ENCODE data around the gene STPG1. TPM values are rescaled to one million over a fixed set of nuclear protein-coding genes. Genes with fewer than 3 reads are reported as not detected.

STPG1 gene
- total RNA-seq, 1 experiment from 2014 or later = 9.2 TPM

GRCh38 chr1:24347159-24347934, 66.2 kb downstream of the STPG1 start:
- no peaks in the 10 kb centered on the region for H3K36me3 ChIP-seq (ENCODE audit: insufficient read depth, low read length)
- no peak for DNase-seq
- H3K9me3 ChIP-seq (ENCODE audit: low read length) = no peaks in the 10 kb centered on the region
- no peaks in the 10 kb centered on the region for H3K79me2 ChIP-seq (ENCODE audit: low read length)
- no peaks in the 10 kb centered on the region for H4K20me1 ChIP-seq (ENCODE audit: insufficient read depth, low read depth, low read length)
- H3K4me1 ChIP-seq (ENCODE audit: low read length) = no peaks in the 10 kb centered on the region
- H3K9ac ChIP-seq (ENCODE audit: low read length) = no peak overlapping the region
- no peak overlapping the region for H3K4me2 ChIP-seq (ENCODE audit: low read depth, low read length, poor library complexity, severe bottlenecking)
- H3K9me2 ChIP-seq (replicated peaks; ENCODE audit: insufficient read depth, low read length) = no peaks in the 10 kb centered on the region
- no peak overlapping the region for H3K27ac ChIP-seq (ENCODE audit: low read length)
- no peak overlapping the region for H3K4me3 ChIP-seq (ENCODE audit: low read length)
- no peak overlapping the region for H2AFZ ChIP-seq (ENCODE audit: low read length)
- no peaks in the 10 kb centered on the region for H3K27me3 ChIP-seq (ENCODE audit: low read length)

GRCh38 chr1:24345334-24345733, 68.2 kb downstream of the STPG1 start:
- peaks cover 9% of the 10 kb centered on the region for H3K4me1 ChIP-seq (ENCODE audit: low read length)
- no peak overlapping the region for H2AFZ ChIP-seq (ENCODE audit: low read length)
- H3K79me2 ChIP-seq (ENCODE audit: low read length) = no peaks in the 10 kb centered on the region
- H3K4me3 ChIP-seq (ENCODE audit: low read length) = no peak overlapping the region
- no peaks in the 10 kb centered on the region for H3K9me2 ChIP-seq (replicated peaks; ENCODE audit: insufficient read depth, low read length)
- H3K4me2 ChIP-seq (ENCODE audit: low read depth, low read length, poor library complexity, severe bottlenecking) = no peak overlapping the region
- DNase-seq = no peak
- no peak overlapping the region for H3K9ac ChIP-seq (ENCODE audit: low read length)
- no peaks in the 10 kb centered on the region for H3K36me3 ChIP-seq (ENCODE audit: insufficient read depth, low read length)
- H3K27me3 ChIP-seq (ENCODE audit: low read length) = no peaks in the 10 kb centered on the region
- no peaks in the 10 kb centered on the region for H3K9me3 ChIP-seq (ENCODE audit: low read length)
- H4K20me1 ChIP-seq (ENCODE audit: insufficient read depth, low read depth, low read length) = no peaks in the 10 kb centered on the region
- no peak overlapping the region for H3K27ac ChIP-seq (ENCODE audit: low read length)

- no peaks in the 10 kb centered on the region for H3K9me3 ChIP-seq (ENCODE audit: low read length)
- H4K20me1 ChIP-seq (ENCODE audit: insufficient read depth, low read depth, low read length) = no peaks in the 10 kb centered on the region
- no peaks in the 10 kb centered on the region for H3K27me3 ChIP-seq (ENCODE audit: low read length)
- H3K4me1 ChIP-seq (ENCODE audit: low read length) = peaks cover 9% of the 10 kb centered on the region
- H2AFZ ChIP-seq (ENCODE audit: low read length) = no peak overlapping the region
- no peak overlapping the region for H3K4me3 ChIP-seq (ENCODE audit: low read length)
- DNase-seq = no peak
- no peaks in the 10 kb centered on the region for H3K9me2 ChIP-seq (replicated peaks; ENCODE audit: insufficient read depth, low read length)
- H3K27ac ChIP-seq (ENCODE audit: low read length) = no peak overlapping the region
- no peak overlapping the region for H3K4me2 ChIP-seq (ENCODE audit: low read depth, low read length, poor library complexity, severe bottlenecking)
- no peaks in the 10 kb centered on the region for H3K79me2 ChIP-seq (ENCODE audit: low read length)
- H3K36me3 ChIP-seq (ENCODE audit: insufficient read depth, low read length) = no peaks in the 10 kb centered on the region
- no peak overlapping the region for H3K9ac ChIP-seq (ENCODE audit: low read length)
Observed at GRCh38 chr1:24344090-24344742, 69.4 kb downstream of the STPG1 start.

- no peak overlapping the region for H2AFZ ChIP-seq (ENCODE audit: low read length)
- peaks cover 9% of the 10 kb centered on the region for H3K4me1 ChIP-seq (ENCODE audit: low read length)
- H3K27me3 ChIP-seq (ENCODE audit: low read length) = no peaks in the 10 kb centered on the region
- H3K4me3 ChIP-seq (ENCODE audit: low read length) = no peak overlapping the region
- H3K36me3 ChIP-seq (ENCODE audit: insufficient read depth, low read length) = no peaks in the 10 kb centered on the region
- H3K9ac ChIP-seq (ENCODE audit: low read length) = no peak overlapping the region
- H3K9me2 ChIP-seq (replicated peaks; ENCODE audit: insufficient read depth, low read length) = no peaks in the 10 kb centered on the region
- no peak overlapping the region for H3K4me2 ChIP-seq (ENCODE audit: low read depth, low read length, poor library complexity, severe bottlenecking)
- no peaks in the 10 kb centered on the region for H3K79me2 ChIP-seq (ENCODE audit: low read length)
- no peak overlapping the region for H3K27ac ChIP-seq (ENCODE audit: low read length)
- DNase-seq = no peak
- no peaks in the 10 kb centered on the region for H3K9me3 ChIP-seq (ENCODE audit: low read length)
- no peaks in the 10 kb centered on the region for H4K20me1 ChIP-seq (ENCODE audit: insufficient read depth, low read depth, low read length)
Observed at GRCh38 chr1:24343412-24344089, 70.0 kb downstream of the STPG1 start.

- H3K27me3 ChIP-seq (ENCODE audit: low read length) = no peaks in the 10 kb centered on the region
- no peak overlapping the region for H3K27ac ChIP-seq (ENCODE audit: low read length)
- H4K20me1 ChIP-seq (ENCODE audit: insufficient read depth, low read depth, low read length) = no peaks in the 10 kb centered on the region
- no peak overlapping the region for H3K9ac ChIP-seq (ENCODE audit: low read length)
- no peak overlapping the region for H3K4me3 ChIP-seq (ENCODE audit: low read length)
- peaks cover 9% of the 10 kb centered on the region for H3K4me1 ChIP-seq (ENCODE audit: low read length)
- peak; percentile 57 for DNase-seq
- peak overlapping the region; percentile 15 for H3K4me2 ChIP-seq (ENCODE audit: low read depth, low read length, poor library complexity, severe bottlenecking)
- H3K9me3 ChIP-seq (ENCODE audit: low read length) = no peaks in the 10 kb centered on the region
- H3K79me2 ChIP-seq (ENCODE audit: low read length) = no peaks in the 10 kb centered on the region
- no peaks in the 10 kb centered on the region for H3K36me3 ChIP-seq (ENCODE audit: insufficient read depth, low read length)
- no peak overlapping the region for H2AFZ ChIP-seq (ENCODE audit: low read length)
- no peaks in the 10 kb centered on the region for H3K9me2 ChIP-seq (replicated peaks; ENCODE audit: insufficient read depth, low read length)
Observed at GRCh38 chr1:24341260-24341659, 72.3 kb downstream of the STPG1 start.

GRCh38 chr1:24340770-24341169, 72.8 kb downstream of the STPG1 start:
- H3K27ac ChIP-seq (ENCODE audit: low read length) = no peak overlapping the region
- H3K4me2 ChIP-seq (ENCODE audit: low read depth, low read length, poor library complexity, severe bottlenecking) = peak overlapping the region; percentile 15
- no peak overlapping the region for H3K9ac ChIP-seq (ENCODE audit: low read length)
- no peak for DNase-seq
- no peaks in the 10 kb centered on the region for H4K20me1 ChIP-seq (ENCODE audit: insufficient read depth, low read depth, low read length)
- H3K79me2 ChIP-seq (ENCODE audit: low read length) = no peaks in the 10 kb centered on the region
- no peaks in the 10 kb centered on the region for H3K27me3 ChIP-seq (ENCODE audit: low read length)
- H3K4me3 ChIP-seq (ENCODE audit: low read length) = no peak overlapping the region
- H3K4me1 ChIP-seq (ENCODE audit: low read length) = peaks cover 9% of the 10 kb centered on the region
- H3K9me3 ChIP-seq (ENCODE audit: low read length) = no peaks in the 10 kb centered on the region
- H3K36me3 ChIP-seq (ENCODE audit: insufficient read depth, low read length) = no peaks in the 10 kb centered on the region
- H3K9me2 ChIP-seq (replicated peaks; ENCODE audit: insufficient read depth, low read length) = no peaks in the 10 kb centered on the region
- H2AFZ ChIP-seq (ENCODE audit: low read length) = no peak overlapping the region

GRCh38 chr1:24339996-24340395, 73.6 kb downstream of the STPG1 start:
- Histone ChIP-seq H3K9me2 (replicated peaks; ENCODE audit: insufficient read depth, low read length) (no peaks in the 10 kb centered on the region), H3K4me3 (ENCODE audit: low read length) (no peak overlapping the region), H3K9ac (ENCODE audit: low read length) (no peak overlapping the region), H3K9me3 (ENCODE audit: low read length) (no peaks in the 10 kb centered on the region), H3K27ac (ENCODE audit: low read length) (no peak overlapping the region), H3K4me1 (ENCODE audit: low read length) (peaks cover 9% of the 10 kb centered on the region), H2AFZ (ENCODE audit: low read length) (no peak overlapping the region), H3K79me2 (ENCODE audit: low read length) (no peaks in the 10 kb centered on the region), H4K20me1 (ENCODE audit: insufficient read depth, low read depth, low read length) (no peaks in the 10 kb centered on the region), H3K27me3 (ENCODE audit: low read length) (no peaks in the 10 kb centered on the region), H3K36me3 (ENCODE audit: insufficient read depth, low read length) (no peaks in the 10 kb centered on the region), H3K4me2 (ENCODE audit: low read depth, low read length, poor library complexity, severe bottlenecking) (no peak overlapping the region)
- no peak for DNase-seq

GRCh38 chr1:24338447-24338846, 75.1 kb downstream of the STPG1 start:
- Histone ChIP-seq H4K20me1 (ENCODE audit: insufficient read depth, low read depth, low read length) (no peaks in the 10 kb centered on the region), H3K27me3 (ENCODE audit: low read length) (no peaks in the 10 kb centered on the region), H3K9ac (ENCODE audit: low read length) (no peak overlapping the region), H3K79me2 (ENCODE audit: low read length) (no peaks in the 10 kb centered on the region), H3K27ac (ENCODE audit: low read length) (no peak overlapping the region), H3K9me2 (replicated peaks; ENCODE audit: insufficient read depth, low read length) (no peaks in the 10 kb centered on the region), H3K4me2 (ENCODE audit: low read depth, low read length, poor library complexity, severe bottlenecking) (no peak overlapping the region), H3K4me3 (ENCODE audit: low read length) (no peak overlapping the region), H2AFZ (ENCODE audit: low read length) (no peak overlapping the region), H3K36me3 (ENCODE audit: insufficient read depth, low read length) (no peaks in the 10 kb centered on the region), H3K4me1 (ENCODE audit: low read length) (peaks cover 9% of the 10 kb centered on the region), H3K9me3 (ENCODE audit: low read length) (no peaks in the 10 kb centered on the region)
- no peak for DNase-seq

Data from Karpas-422 (cell line).